Colonic mucosa (tissue), 4 donors: ENCODE results near the gene KIF2A. TPM values are rescaled to one million over a fixed set of nuclear protein-coding genes. Genes with fewer than 3 reads are reported as not detected.

Experiments
- DNase-seq: peaks from one replicate; pipeline ENCODE4 v3.0.0-alpha.2; 2020
- H3K27ac ChIP-seq: fragments of 200-600 bp; one replicate; pipeline ENCODE4 v1.8.0; 2021
- H3K27me3 ChIP-seq: fragments of 200-600 bp; one replicate; pipeline ENCODE4 v1.8.0; 2021
- H3K36me3 ChIP-seq: fragments of 200-600 bp; one replicate; pipeline ENCODE4 v1.8.0; 2021
- H3K4me1 ChIP-seq: fragments of 200-600 bp; one replicate; pipeline ENCODE4 v1.8.0; 2021; ENCODE audit warnings: mild to moderate bottlenecking
- H3K4me3 ChIP-seq: fragments of 200-600 bp; one replicate; pipeline ENCODE4 v1.8.0; 2021
- H3K9ac ChIP-seq, 2 donors: one replicate each; pipeline ENCODE4 v1.7.0; 2013; ENCODE audit warnings: control low read depth in 2 of 2, low read depth in 2 of 2, low read length in 2 of 2
- H3K9me3 ChIP-seq: fragments of 200-600 bp; one replicate; pipeline ENCODE4 v1.8.0; 2021
- intact Hi-C: fragments of 100-400 bp; cut with DNase I; formaldehyde crosslinking; loops from one replicate; pipeline ENCODE4 v1.14.1; 2022
- total RNA-seq, 2 donors: library from RNA; stranded (reverse); fragmentation: NEBNext Ultra II Directional in 1 of 2; extraction: Animal tissue kit (Norgen Biotek cat#: 25700) in 1 of 2; gene quantifications; one replicate each; pipeline ENCODE4 v1.2.1, GENCODE V29; 2021
- TF ChIP-seq, protein P1 (sequence below): fragments of 200-600 bp; IDR thresholded peaks from one replicate; pipeline ENCODE4 v1.8.0; 2022; ENCODE audit warnings: antibody characterized with exemption, mild to moderate bottlenecking
- donor health status: healthy.
- donor health status: DM: no; HTN: no; CAD: no.
- donor health status: DM: no; HTN: no; CAD: no.

The KIF2A gene
- total RNA-seq, 2 donors from 2014 or later: 30.8 to 43.4 TPM

DNA sequence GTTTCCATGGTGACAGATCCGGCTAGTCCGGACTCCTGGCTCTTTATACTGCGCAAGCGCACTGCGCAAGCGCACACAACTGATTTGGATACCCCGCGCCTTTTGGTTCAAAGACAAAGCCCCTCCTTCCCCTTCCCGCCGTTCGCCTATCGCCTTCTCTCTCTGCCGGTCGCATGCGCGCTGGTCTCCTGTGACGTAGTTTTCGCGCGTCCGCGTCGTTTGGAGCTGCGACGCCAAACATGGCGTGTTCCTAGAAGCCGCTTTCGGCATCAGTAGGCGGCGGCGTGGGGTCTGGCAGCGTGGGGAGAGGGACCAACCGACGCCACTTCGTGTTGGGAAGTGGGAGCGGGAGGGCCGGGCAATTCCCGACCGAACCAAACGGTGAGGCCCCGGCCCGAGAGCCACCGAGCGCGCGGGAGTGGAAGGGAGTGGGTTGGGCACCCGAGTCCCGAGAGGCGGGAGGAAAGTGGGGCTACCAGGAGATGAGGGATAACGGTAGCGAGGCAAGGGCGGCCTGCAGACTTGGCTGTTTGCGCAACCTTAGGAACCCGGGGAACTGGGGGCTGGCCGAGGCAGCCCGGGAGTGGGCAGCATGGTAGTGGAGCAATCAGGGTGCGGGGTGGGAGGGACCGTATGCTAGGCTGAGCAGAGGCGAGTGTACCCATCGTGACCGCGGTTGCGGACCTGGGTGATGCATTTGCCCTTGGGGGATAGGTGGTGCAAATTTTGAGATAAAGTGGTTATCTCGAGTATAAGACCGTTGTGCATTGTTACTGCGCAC lies 106.7 kb downstream of the KIF2A start, which contains the start of gene IPO11:
Gene IPO11, plus strand, starts transcription at position 215 of the 781 bp plus-strand sequence. CDS start 24,517 bp downstream, outside the sequence.
- Histone ChIP-seq H3K9me3 (no peaks in the 10 kb centered on the region), H3K4me3 (peak within 1 kb of the TSS; percentile 99), H3K27ac (peak within 1 kb of the TSS; percentile 69), H3K9ac (peak within 1 kb of the TSS; percentile 77 to 81), H3K27me3 (no peaks in the 10 kb centered on the region), H3K4me1 (no peaks in the 10 kb centered on the region), H3K36me3 (no peaks in the 10 kb centered on the region)
- TF ChIP-seq, protein P1, sequence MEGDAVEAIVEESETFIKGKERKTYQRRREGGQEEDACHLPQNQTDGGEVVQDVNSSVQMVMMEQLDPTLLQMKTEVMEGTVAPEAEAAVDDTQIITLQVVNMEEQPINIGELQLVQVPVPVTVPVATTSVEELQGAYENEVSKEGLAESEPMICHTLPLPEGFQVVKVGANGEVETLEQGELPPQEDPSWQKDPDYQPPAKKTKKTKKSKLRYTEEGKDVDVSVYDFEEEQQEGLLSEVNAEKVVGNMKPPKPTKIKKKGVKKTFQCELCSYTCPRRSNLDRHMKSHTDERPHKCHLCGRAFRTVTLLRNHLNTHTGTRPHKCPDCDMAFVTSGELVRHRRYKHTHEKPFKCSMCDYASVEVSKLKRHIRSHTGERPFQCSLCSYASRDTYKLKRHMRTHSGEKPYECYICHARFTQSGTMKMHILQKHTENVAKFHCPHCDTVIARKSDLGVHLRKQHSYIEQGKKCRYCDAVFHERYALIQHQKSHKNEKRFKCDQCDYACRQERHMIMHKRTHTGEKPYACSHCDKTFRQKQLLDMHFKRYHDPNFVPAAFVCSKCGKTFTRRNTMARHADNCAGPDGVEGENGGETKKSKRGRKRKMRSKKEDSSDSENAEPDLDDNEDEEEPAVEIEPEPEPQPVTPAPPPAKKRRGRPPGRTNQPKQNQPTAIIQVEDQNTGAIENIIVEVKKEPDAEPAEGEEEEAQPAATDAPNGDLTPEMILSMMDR: no peak
- intact Hi-C loops: no loop called here
- peak; percentile 98 for DNase-seq

DNA sequence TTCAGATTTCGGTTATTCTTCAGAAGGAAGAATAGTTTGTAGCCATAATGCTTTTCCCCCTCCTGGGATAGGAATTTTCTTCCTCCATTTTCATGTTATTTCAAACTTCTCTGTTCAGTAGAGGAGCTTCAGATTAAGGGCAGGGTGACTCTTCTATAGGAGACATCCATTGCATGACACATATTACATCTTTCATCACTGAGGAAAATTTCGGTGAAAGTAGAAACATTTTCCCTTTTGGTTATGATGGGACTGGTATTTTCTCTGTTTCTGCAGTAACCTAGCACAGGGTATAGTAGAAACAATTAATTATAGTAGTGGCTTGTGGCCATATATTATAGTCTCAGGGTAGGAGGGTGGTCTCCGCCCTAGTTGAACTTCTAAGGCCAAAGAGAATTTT lies 107.7 kb downstream of the KIF2A start:
- H3K36me3 ChIP-seq: no peaks in the 10 kb centered on the region
- no peaks in the 10 kb centered on the region for H3K4me1 ChIP-seq
- H3K27me3 ChIP-seq: no peaks in the 10 kb centered on the region
- intact Hi-C loops: no loop called here
- no peak for DNase-seq
- no peak overlapping the region for H3K4me3 ChIP-seq
- TF ChIP-seq, protein P1: no peak
- H3K9ac ChIP-seq: no peak overlapping the region
- H3K27ac ChIP-seq: no peak overlapping the region
- H3K9me3 ChIP-seq: no peaks in the 10 kb centered on the region

DNA sequence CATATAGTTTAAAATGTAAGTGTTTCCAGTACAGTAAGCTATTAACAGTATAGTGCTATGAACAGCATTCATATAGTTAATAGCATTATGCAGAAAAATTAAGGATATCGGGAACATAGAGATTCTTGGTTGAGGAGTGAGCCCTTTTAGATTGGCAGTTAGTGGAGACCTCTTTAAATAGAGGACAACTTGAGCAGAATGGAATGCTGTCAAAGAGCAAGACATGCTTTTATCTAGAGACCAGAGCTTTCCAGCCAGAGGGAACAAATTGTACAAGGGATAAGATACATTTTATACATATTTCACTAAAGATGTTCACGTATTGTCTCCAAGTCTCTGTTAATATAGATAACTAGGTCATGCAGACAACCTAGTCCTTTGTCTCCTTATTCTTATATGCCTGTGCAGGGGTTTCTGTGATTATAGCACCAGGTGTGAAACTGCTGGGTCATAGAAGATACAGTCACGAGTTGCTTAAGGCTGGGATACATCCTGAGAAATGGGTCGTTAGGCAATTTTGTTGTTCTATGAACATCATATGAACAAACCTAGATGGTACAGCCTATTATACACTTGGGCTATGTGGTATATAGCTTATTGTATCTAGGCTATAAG lies 112.6 kb downstream of the KIF2A start:
- Histone ChIP-seq H3K27me3 (no peaks in the 10 kb centered on the region), H3K27ac (no peak overlapping the region), H3K9me3 (no peaks in the 10 kb centered on the region), H3K4me3 (no peak overlapping the region), H3K36me3 (no peaks in the 10 kb centered on the region), H3K4me1 (no peaks in the 10 kb centered on the region), H3K9ac (no peak overlapping the region)
- TF ChIP-seq, protein P1: no peak
- intact Hi-C loops: no loop called here
- DNase-seq: no peak

DNA sequence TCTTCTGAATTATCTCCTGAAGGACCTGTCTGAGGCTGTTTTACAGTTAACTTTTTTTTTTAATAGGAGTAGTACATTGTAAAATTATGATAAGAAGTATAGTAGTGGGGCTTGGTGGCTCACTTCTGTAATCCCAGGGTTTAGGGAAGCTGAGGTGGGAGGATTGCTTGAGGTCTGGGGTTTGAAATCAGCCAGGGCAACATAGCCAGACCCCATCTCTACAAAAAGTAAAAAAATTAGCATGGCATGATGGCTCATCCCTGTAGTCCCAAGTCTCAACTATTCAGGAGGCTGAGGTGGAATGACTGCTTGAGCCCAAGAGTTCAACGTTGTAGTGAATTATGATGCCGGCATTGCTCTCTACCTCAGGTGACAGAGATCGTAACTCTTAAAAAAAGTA lies 113.6 kb downstream of the KIF2A start:
- TF ChIP-seq, protein P1: no peak
- Histone ChIP-seq H3K9me3 (no peaks in the 10 kb centered on the region), H3K27me3 (no peaks in the 10 kb centered on the region), H3K9ac (no peak overlapping the region), H3K4me3 (no peak overlapping the region), H3K27ac (no peak overlapping the region), H3K4me1 (no peaks in the 10 kb centered on the region), H3K36me3 (no peaks in the 10 kb centered on the region)
- DNase-seq: no peak
- intact Hi-C loops: no loop called here

DNA sequence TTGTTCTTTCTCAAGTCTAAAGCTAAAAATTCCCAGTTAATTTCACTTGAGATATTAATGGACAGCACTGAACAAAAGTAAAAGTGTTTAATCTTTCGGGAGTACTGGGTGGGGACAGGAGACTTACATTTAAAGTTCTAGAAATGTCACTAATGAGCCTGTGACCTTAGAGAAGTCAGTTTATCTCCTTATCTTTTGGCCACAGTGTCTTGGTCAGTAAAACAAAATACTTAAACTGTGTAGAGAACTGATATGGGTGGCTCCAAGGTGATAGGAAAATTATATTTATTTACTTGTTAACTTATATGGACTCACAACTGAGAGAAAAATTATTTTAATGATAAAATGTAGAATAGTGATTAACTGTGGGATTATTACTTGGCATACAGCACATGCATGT lies 115.4 kb downstream of the KIF2A start:
- DNase-seq: no peak
- Histone ChIP-seq H3K9me3 (no peaks in the 10 kb centered on the region), H3K36me3 (no peaks in the 10 kb centered on the region), H3K4me1 (no peaks in the 10 kb centered on the region), H3K27me3 (no peaks in the 10 kb centered on the region), H3K9ac (no peak overlapping the region), H3K27ac (no peak overlapping the region), H3K4me3 (no peak overlapping the region)
- intact Hi-C loops: no loop called here
- TF ChIP-seq, protein P1: no peak
